ENCODE results near the gene CCS. TPM values are rescaled to one million over a fixed set of nuclear protein-coding genes. Genes with fewer than 3 reads are reported as not detected.

Gene CCS
- total and polyA plus RNA-seq, 9 of the 15 experiments (the other 6 are each of a cell fraction or from before 2014, with no cell fraction given): 1.1 to 46.6 (median 26.8) TPM

GRCh38 chr11:66638177-66639065, 45.4 kb downstream of the CCS start, which contains the start of gene RBM4 (continued):
- no peak for TF ChIP-seq DLX4 (CRISPR knock-in tag; IDR thresholded peaks at IDR 0.05)
- TF ChIP-seq CC2D1A (IDR thresholded peaks at IDR 0.05): peak; percentile 18; the same call in 1 of the 2 replicates
- peak; percentile 78 for TF ChIP-seq NBN (IDR thresholded peaks at IDR 0.05; ENCODE audit: low read depth)
- TF ChIP-seq PML (IDR thresholded peaks at IDR 0.05; ENCODE audit: low read length): peak; percentile 77
- peak; percentile 45 for TF ChIP-seq TEAD4 (IDR thresholded peaks at IDR 0.05; ENCODE audit: low read length)
- TF ChIP-seq TEAD4 (CRISPR knock-in tag; IDR thresholded peaks at IDR 0.05; ENCODE audit: borderline replicate concordance): no peak
- no peak for TF ChIP-seq ZNF431 (CRISPR knock-in tag; IDR thresholded peaks at IDR 0.05)
- TF ChIP-seq MAFG (tag; conservative IDR thresholded peaks at IDR 0.05): no peak
- no peak for TF ChIP-seq NR2F6 (CRISPR knock-in tag; IDR thresholded peaks at IDR 0.05)
- peak; percentile 96 for TF ChIP-seq EP400 (IDR thresholded peaks at IDR 0.05)
- TF ChIP-seq ZNF551 (CRISPR knock-in tag; IDR thresholded peaks at IDR 0.05): peak; percentile 36; the same call in 1 of the 2 replicates
- TF ChIP-seq, protein P1, sequence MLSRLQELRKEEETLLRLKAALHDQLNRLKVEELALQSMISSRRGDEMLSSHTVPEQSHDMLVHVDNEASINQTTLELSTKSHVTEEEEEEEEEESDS (CRISPR knock-in tag; IDR thresholded peaks at IDR 0.05): no peak
- no peak for TF ChIP-seq JUNB (CRISPR knock-in tag; conservative IDR thresholded peaks at IDR 0.05)
- TF ChIP-seq NR2C1 (IDR thresholded peaks at IDR 0.05): no peak
- 0 out of 2 replicates have a peak, but pooled peaks have one; percentile 15 for TF ChIP-seq NR2C1 (tag; IDR thresholded peaks at IDR 0.05)
- no peak for TF ChIP-seq LCOR (CRISPR knock-in tag; IDR thresholded peaks at IDR 0.05)
- TF ChIP-seq ZNF12 (CRISPR knock-in tag; IDR thresholded peaks at IDR 0.05): no peak
- TF ChIP-seq KLF1 (tag; IDR thresholded peaks at IDR 0.05): no peak
- TF ChIP-seq TGIF2 (CRISPR knock-in tag; IDR thresholded peaks at IDR 0.05): no peak
- no peak for TF ChIP-seq TCF3 (CRISPR knock-in tag; IDR thresholded peaks at IDR 0.05)
- no peak for TF ChIP-seq ETV1 (tag; conservative IDR thresholded peaks at IDR 0.05; ENCODE audit: low read depth)
- TF ChIP-seq SMARCE1 (IDR thresholded peaks at IDR 0.05): no peak
- TF ChIP-seq ETV6 (IDR thresholded peaks at IDR 0.05; ENCODE audit: borderline replicate concordance in 1 of 2, low read depth in 2 of 2, low read length in 1 of 2): 0 out of 4 replicates have a peak, but pooled peaks of 1 of the 2 experiments have one; percentile 13
- TF ChIP-seq ETV6 (CRISPR knock-in tag; IDR thresholded peaks at IDR 0.05; ENCODE audit: borderline replicate concordance): no peak
- peak; percentile 96 for TF ChIP-seq SUPT5H (IDR thresholded peaks at IDR 0.05)
- TF ChIP-seq BRF1 (IDR thresholded peaks at IDR 0.05; ENCODE audit: borderline replicate concordance, extremely low read depth, insufficient read length): no peak
- TF ChIP-seq HIVEP1 (CRISPR knock-in tag; IDR thresholded peaks at IDR 0.05): no peak
- no peak for TF ChIP-seq PREB (CRISPR knock-in tag; IDR thresholded peaks at IDR 0.05)
- TF ChIP-seq, protein P2, sequence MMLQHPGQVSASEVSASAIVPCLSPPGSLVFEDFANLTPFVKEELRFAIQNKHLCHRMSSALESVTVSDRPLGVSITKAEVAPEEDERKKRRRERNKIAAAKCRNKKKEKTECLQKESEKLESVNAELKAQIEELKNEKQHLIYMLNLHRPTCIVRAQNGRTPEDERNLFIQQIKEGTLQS (IDR thresholded peaks at IDR 0.05): no peak
- TF ChIP-seq, protein P2 (CRISPR knock-in tag; conservative IDR thresholded peaks at IDR 0.05): no peak
